HG03108 (cell line): ENCODE data around the gene CPSF4L.

Experiments used
- ATAC-seq: cut with Tn5 transposase; IDR thresholded peaks from one replicate; pipeline ENCODE4 v1.9.1; 2021; ENCODE audit warnings: moderate library complexity; ENCODE audit not compliant: unreplicated experiment

The CPSF4L gene

DNA sequence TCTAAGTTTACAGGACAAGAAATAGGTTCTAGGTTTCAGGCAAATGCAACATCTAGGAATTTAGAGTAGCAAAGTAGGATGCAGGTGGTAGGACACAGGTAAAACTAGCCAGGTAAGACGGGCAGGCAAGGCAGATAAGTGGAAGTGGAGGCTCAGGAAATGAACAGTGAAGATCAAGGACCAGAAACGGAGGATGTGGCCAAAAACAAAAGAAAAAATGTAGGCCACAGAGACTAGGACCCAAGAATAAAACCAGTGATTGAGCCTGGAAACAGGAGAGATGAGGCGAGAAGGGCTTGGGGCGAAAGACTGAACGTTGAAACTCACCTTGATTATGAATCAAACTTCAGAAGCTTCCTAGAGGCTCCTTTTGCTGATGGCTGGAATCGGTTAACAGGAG lies 24.0 kb downstream of the CPSF4L start:
- no peak for ATAC-seq

DNA sequence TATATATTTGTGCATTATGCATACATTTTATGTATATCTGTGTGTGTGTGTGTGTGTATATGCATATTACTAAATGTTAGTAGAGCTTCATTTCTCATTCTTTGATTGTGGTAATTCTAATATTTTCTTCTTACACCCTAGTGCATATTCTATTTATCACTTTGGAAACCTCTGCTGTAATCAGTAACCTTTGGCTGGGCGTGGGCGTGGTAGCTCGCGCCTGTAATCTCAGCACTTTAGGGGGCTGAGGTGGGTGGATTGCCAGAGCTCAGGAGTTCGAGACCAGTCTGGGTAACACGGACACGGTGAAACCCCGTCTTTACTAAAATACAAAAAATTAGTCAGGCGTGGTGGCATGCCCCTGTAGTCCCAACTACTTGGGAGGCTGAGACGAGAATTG lies 26.9 kb downstream of the CPSF4L start:
- ATAC-seq: no peak

DNA sequence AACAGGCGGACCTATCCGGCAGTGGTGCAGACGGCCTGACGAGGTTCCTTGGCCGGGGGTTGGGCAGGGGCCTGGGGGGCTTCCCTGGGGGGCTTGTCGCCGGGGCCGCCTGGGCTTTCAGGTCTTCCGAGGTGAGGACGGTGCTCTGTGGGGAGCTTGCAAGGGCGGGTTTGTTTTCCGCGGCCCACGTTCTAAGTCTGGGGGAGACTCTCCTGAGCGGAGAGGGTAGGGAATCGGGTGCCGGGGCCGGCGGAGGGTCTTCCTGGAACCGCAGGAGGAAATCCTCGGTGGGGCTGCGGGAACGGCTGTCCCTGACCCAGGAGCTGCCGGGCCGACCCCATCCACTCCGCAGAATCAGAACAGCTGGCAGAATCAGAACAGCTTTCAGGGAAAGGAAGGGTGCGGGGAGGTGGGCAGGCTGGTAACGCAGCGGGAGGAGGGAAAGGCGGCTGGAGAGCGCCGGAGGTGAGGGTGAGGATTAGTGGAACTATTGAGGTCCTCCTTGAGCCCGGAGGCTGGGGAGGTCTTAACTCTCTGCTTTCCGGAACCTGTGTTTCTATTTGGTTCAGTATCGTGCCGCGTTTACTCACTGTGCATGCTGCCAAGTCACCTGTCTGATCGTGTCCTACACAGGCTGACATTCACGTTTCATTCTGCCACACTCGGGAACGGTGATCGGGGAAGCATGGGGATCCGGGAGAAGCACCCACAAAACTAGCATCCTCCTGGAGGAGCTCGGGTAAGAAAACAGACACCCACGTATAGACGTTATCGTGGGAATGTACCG lies 28.9 kb downstream of the CPSF4L start:
- ATAC-seq: peak; percentile 5

DNA sequence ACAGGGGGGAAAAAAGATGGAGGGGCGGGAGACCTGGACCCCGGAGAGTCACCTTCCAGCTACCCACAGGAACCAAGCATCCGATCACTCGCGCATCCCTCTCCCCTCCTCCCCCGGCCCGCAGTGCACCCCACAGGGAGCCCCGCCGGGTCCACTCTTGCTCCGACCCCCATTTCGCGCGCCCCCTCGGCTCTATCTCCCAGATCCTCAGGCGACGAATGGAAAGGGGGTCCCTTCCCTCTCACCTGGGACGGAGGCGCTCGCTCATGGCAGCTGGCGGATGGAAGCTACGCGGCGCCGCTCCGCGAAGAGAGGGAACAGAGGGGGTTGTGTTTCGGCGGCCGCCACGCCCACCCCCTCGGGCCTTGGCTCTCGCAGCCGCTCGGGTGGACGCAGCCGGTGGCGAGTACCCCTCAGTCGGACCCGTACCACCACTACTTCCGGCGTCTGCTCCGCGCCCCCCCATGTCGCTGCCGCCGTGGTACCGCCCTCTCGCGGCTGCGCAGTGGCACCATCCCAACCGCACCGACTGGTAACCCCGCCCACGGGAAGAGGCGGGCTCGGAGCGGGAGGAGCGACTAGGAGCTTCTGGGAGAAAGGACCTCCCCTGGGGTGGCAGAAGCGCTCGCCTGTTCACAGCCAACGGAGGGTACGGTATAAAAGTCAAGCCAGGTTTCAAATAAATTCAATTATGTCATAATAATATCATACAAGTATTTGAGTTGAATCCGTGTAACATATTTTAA lies 29.7 kb downstream of the CPSF4L start:
- ATAC-seq: peak; percentile 75

DNA sequence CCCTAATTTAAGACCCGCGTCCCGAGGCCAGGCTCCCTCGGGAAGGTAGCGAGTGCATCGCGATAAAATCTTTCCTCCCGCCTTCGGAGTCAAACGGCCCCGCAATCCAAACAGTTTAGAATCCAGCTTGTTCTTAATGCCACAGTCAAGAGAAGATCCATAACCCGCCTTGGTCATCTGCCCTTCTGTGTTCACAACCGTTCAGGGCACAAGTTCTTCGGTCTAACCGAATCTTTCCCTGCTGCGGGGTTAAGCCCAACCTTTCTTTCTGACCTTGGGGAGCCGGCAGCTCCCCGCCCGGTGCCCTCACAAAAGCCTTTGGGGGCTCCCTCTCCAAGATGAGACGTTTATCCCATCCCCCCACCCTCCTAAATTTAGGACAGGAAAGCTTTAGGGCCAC lies 30.3 kb downstream of the CPSF4L start:
- ATAC-seq: no peak

DNA sequence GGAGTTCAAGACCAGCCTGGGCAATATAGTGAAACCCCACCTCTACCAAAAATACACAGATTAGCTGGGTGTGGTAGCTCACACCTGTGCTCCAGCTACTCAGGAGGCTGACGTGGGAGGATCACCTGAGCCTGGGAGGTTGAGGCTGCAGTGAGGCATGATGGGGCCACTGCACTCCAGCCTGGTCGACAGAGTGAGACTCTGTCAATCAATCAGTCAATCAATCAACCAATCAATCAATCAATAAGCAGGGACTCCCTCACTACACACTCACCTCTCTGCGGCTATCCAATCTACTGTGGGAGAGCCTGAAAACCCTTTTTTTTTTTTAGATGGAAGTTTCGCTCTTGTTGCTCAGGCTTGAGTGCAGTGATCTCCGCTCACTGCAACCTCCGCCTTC lies 31.6 kb downstream of the CPSF4L start:
- ATAC-seq: no peak

DNA sequence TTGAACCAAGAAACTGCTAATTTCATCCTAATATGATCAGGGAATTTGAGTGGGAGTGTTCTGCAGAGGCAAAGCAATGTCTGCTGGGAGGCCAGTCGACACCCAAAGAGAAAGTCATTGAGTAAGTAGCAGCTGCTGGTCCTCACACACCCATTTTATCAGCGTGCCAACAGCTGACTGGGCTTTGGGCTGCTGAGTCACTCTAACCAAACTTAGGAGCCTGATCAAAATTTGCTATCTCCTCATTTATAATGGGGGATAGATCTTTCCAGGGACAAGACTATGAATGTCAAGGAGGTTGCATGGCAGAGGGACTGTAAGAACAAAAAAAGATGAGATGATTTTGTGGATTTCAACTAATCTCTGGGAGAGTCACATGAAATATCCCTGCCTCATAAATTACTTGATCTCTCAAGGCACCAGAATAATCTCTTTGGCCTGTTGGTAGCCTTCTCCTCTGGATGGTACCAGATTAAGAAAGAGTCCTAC lies 32.9 kb downstream of the CPSF4L start:
- ATAC-seq: no peak

DNA sequence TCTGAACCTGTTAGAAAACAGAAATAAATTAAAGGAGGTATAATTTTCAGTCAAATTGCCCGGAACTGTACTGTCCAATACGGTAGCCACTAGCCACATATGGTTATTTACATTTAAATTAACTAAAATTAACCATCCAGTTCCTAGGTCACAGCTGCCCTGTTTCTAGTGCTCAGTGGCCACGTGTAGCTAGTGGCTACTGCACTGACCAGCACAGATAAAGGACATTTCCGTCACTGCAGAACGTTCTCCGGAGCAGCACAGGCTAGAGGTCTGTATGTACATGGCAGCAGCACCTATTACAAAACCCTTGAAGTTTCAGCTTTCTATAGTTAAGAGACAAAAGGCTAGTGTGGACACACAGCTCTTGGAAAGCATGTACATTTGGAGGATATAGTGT lies 33.7 kb downstream of the CPSF4L start:
- ATAC-seq: no peak

DNA sequence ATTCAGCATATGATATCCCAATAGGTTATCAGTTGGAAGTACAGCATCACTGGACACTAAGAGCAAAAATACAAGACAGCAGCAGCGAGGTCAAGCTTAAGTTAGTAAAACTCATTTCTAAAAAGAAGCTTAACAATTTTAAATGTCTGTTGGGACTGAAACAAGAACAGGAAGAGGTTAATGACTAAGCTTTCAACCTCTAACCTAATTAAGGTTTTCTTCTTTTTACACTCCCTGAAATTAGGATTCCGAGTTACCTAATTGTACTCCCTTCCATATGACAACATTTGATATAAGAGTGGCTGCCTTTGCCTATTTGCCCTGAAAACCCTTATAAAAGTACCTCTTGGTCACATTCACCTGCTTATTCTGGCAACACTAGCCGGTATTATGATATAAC lies 34.3 kb downstream of the CPSF4L start:
- no peak for ATAC-seq

DNA sequence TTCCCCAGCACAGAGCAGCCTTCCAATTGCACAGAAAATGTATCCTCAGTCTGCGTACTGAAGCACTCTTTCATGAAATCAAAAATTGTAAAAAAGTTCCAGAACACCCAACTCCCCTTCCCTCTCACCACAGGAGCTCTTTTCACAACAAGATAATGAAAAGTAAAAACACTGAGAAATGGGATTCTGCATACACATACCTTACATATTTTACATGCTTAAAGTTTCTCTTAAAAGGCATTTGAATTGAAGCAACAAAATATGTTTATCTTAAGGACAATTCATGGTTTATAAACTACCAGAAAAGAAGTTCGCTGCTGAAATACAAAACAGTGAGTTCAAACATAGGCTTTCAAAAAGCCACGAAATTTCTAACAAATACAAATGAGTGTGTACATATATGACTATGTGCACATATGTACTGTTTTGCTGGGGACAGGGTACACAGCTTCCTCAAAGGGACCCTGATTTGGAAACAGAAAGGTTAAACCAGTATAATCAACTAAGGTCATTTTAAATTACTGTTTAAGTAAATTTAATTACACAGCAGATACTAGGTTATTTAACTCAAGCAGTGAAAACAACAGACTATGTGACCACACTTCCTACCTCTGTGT lies 35.0 kb downstream of the CPSF4L start:
- no peak for ATAC-seq

DNA sequence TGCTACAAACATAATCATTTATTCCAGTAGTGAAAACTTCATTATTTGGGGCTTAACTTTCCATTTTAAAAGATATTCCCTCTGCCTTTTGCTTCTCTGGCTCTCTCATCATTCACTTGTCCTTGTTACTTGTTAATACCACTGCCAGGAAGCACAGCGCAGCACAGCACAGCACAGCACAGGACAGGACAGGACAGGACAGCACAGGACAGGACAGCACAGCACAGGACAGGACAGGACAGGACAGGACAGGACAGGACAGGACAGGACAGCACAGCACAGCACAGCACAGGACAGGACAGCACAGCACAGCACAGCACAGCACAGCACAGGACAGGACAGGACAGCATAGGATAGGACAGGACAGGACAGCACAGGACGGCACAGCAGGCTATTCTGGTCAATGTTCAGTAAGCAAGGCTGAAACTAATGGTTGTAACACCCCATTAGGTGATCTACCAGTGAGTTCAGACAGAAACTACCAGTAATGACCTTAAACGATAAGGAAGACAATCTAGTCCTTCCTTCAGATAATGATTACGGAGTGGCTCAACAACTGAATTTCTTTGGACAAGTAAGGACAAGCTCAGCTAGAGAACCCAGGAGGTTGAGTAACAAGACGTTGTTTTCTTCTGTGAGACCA lies 36.9 kb downstream of the CPSF4L start:
- ATAC-seq: no peak

DNA sequence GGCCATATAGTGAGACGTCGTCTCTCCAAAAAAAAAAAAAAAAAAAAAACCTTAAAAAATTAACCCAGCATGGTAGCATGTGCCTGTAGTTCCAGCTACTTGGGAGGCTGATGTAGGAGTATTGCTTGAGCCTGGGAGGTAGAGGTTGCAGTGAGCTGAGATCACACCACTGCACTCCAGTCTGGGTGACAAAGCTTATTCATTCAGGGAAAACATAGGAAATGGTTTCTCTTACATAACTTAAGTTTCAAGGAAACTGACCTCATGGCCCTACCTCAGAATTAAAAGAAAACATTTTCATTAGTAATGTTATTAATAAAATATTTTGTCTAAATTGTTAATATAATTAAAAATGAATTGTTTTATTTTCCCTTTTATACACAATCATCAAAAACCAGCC lies 37.4 kb downstream of the CPSF4L start:
- ATAC-seq: no peak

DNA sequence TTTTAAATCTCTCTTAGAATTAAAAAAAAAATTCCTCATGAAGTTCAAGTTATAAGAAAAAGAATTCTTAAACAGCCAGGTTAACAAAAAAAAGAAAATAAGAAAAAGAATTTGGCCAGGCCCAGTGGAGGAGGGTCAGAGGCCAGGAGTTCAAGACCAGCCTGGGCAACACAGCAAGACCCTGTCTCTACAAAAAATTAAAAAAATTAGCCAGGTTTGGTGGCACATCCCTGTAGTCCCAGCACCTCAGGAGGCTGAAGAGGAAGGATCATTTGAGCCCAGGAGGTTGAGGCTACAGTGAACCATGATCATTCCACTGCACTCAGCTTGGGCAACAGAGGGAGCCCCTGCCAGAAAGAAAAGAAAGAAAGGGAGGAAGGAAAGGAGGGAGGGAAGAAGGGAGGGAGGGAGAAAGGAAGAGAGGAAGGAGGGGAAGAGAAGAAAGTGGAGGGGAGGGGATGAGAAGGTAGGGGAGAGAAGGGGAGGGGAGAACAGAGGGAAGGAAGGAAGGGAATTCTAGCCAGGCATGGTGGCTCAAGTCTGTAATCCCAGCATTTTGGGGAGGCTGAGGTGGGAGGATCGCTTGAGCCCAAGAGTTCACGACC lies 38.0 kb downstream of the CPSF4L start:
- ATAC-seq: no peak

DNA sequence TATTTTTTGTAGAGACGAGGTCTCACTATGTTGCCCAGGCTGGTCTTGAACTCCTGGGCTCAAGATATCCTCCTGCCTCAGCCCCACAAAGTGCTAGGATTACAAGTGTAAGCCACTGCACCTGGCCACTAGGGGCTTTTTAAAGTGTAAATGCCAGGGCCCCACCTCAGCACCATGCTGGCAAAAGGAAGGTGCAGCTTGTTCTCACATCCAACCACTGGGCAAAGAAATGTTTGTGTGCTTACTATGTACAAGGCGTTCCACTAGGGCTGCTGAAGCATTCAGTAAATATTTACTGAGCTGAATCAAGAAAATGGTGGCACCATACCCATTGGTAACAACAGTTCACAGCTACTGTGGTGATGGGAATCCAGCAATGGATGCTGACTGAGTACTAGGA lies 46.2 kb downstream of the CPSF4L start:
- ATAC-seq: no peak

DNA sequence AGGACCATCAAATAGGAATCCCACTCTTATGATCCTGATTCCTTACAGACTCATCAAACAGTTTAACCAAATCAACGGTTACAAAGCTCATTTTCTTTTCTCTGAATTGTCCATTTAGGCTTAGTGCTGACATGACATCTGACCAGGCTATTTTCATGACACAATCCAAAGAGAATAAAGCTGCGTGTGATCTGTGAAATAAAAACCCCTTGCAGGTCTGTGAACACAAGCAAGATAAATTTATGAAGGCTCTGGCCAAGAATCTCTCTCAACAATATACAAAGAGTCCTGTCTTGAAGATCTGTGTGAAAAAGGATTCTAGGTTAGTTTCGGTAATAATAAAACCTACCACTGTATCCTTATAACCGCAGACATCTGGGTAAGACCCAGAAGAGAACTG lies 46.8 kb downstream of the CPSF4L start:
- no peak for ATAC-seq

DNA sequence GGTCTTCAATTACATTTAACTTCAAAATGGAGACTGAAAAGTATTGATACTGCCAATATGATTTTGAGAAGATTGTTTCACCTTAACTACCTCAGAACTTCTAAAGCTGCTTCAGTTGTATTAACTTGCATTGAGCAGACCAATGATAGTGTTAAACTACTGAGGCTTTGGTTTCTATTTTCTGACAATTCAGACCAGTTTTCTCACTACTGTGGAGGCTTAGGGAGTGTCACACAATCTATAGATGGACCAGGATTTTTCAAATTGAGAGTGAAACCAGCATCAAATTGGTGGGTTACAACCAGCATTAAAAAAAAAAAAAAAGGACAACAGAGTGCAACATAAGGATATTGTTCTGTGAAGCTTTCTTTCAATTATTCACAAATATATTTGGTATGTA lies 47.7 kb downstream of the CPSF4L start:
- no peak for ATAC-seq

DNA sequence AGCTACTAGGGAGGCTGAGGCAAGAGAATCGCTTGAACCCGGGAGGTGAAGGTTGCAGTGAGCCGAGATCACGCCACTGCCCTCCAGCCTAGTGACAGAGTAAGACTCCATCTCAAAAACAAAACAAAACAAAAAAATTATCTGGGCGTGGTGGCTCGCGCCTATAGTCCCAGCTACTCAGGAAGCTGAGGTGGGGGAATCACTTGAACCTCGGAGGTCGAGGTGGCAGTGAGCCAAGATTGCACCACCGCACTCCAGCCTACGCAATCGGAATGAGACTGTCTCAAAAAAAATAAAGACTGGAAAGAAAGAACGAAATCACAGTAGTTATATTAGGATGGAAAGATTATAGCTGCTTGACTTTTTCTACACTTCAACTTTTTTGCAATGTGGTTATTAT lies 49.9 kb downstream of the CPSF4L start:
- no peak for ATAC-seq

DNA sequence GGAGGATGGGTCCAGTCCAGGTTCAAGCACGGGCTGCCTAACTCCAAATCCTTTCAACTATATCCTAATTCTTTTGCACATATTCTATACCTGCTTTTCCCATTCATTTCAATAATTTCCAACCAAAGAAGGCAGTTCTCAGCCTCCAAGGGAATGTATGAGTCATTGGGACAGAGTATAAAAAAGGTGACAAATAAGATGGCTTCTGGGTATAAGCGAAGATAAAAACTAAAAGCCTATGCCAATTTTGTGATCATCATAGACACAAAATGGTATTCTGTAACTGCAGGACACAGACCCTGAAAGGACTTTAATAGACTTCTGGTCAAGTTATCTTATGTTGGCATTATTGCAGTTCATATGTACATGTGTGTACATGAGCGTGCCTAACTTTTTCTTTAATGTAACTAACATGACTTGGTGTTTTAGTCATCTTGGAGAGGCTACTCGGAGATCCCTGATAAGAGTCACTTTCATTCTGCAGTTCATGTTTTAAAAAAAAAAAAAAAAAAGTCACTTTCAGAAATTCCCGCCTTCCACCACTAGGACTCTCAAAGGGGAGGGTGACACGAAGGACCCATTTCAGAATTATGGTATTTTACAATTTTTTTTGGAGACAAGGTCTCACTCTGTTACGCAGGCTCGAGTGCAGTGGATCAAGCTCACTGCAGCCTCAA lies 51.5 kb downstream of the CPSF4L start:
- no peak for ATAC-seq

DNA sequence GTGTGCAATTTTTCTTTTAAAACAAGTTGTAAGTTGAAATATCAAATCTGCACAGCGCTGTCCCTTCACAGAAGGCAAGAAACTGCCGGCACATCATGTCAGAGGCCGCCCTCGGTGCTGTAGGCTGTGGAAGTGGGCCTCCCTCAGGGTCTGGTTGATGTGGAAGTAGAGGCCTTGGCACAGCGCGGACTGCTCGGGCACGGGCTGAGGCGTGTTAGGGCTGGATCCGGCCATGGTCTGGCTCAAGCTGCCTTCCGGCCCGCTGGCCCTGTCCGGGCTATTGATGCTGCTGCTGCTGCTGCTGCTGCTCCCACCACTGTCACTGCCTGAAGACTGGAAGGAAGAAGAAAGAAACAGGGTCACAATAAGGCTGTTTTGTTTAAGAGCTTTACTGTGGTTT lies 52.2 kb downstream of the CPSF4L start:
- ATAC-seq: no peak

DNA sequence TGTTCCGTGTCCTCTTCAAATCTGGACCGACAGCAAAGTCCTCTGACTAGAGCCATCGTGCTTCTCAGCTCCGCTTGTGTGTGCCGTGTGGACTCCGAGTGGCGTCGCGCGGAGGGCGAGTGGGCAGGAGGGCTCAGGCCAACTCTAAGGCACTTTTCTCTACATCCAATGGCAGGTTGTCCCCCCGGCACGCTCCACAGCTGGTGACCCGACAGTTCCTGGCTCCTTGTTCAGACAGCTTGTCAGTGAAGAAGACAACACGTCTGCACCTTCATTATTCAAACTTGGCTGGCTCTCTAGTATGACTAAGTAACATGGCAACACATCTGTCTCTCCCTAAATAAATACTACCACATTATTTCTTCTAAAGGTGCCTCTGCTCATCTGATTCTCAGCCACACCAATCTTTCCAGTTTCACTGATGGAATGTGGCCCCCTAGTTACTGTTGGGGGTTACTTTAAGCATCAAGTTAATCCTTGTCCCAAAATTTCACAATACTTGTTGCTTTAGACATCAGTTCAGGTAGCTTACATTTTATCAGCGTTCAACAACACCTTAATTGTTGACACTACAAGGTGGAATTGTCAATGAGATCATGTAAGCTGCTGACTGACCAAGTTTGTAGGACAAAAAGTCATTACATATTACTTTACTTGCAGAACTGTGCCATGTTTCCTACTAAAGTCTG lies 53.4 kb downstream of the CPSF4L start:
- no peak for ATAC-seq
